Measurements from ENCODE around the gene PDCD1.
"Not testable (repeated sequence)": the region's sequence is repeated elsewhere in the genome, so short reads cannot be mapped to it uniquely, and the experiment has no call there.

The PDCD1 gene

GRCh38 chr2:241858206-241859016, at the start of gene PDCD1:
Gene PDCD1 (minus strand): TSS chr2:241858894. CDS start chr2:241858838, 56 bp downstream.
- peak; percentile 74 for DNase-seq
- Mint-ChIP-seq H3K27me3 (peaks cover 25% of the 10 kb centered on the region), H3K27ac (peak within 1 kb of the TSS; percentile 81), H3K9me3 (no peaks in the 10 kb centered on the region), H3K36me3 (no peaks in the 10 kb centered on the region), H3K4me3 (peak within 1 kb of the TSS; percentile 46), H3K4me1 (peaks cover 36% of the 10 kb centered on the region)
- CTCF ChIA-PET: no interaction called here

- H3K9me3 Mint-ChIP-seq, H3K27me3 Mint-ChIP-seq, H3K4me3 Mint-ChIP-seq, H3K36me3 Mint-ChIP-seq, H3K4me1 Mint-ChIP-seq, H3K27ac Mint-ChIP-seq, DNase-seq, CTCF ChIA-PET: not testable (repeated sequence)
Measured at GRCh38 chr2:241907831-241908230, 49.1 kb upstream of the PDCD1 start.

GRCh38 chr2:241906826-241907570, 48.3 kb upstream of the PDCD1 start:
- CTCF ChIA-PET: no interaction called here

GRCh38 chr2:241906378-241906770, 47.7 kb upstream of the PDCD1 start:
- H3K4me1 Mint-ChIP-seq, CTCF ChIA-PET, H3K9me3 Mint-ChIP-seq, H3K4me3 Mint-ChIP-seq, H3K36me3 Mint-ChIP-seq, H3K27me3 Mint-ChIP-seq, H3K27ac Mint-ChIP-seq, DNase-seq: not testable (repeated sequence)

More at GRCh38 chr2:241906826-241907570, 48.3 kb upstream of the PDCD1 start:
- Mint-ChIP-seq H3K4me1 (no peaks in the 10 kb centered on the region), H3K36me3 (peaks cover 2% of the 10 kb centered on the region), H3K9me3 (no peaks in the 10 kb centered on the region), H3K4me3 (no peak overlapping the region), H3K27me3 (peaks cover 2% of the 10 kb centered on the region), H3K27ac (no peak overlapping the region)
- DNase-seq: no peak

- H3K27me3 Mint-ChIP-seq: peaks cover 14% of the 10 kb centered on the region
- no peak for DNase-seq
- CTCF ChIA-PET: no interaction called here
- peaks cover 2% of the 10 kb centered on the region for H3K4me1 Mint-ChIP-seq
- H3K27ac Mint-ChIP-seq: no peak overlapping the region
- no peak overlapping the region for H3K4me3 Mint-ChIP-seq
- no peaks in the 10 kb centered on the region for H3K36me3 Mint-ChIP-seq
- H3K9me3 Mint-ChIP-seq: no peaks in the 10 kb centered on the region
Measured at GRCh38 chr2:241905716-241906377, 47.2 kb upstream of the PDCD1 start.

- DNase-seq: no peak
- CTCF ChIA-PET: no interaction called here
- H3K4me3 Mint-ChIP-seq: no peak overlapping the region
- H3K9me3 Mint-ChIP-seq: no peaks in the 10 kb centered on the region
- H3K27ac Mint-ChIP-seq: no peak overlapping the region
- H3K4me1 Mint-ChIP-seq: peaks cover 2% of the 10 kb centered on the region
- peaks cover 15% of the 10 kb centered on the region for H3K27me3 Mint-ChIP-seq
- no peaks in the 10 kb centered on the region for H3K36me3 Mint-ChIP-seq
Measured at GRCh38 chr2:241904791-241905710, 46.4 kb upstream of the PDCD1 start.

- no peak for DNase-seq
- no peaks in the 10 kb centered on the region for H3K36me3 Mint-ChIP-seq
- CTCF ChIA-PET: no interaction called here
- H3K4me1 Mint-ChIP-seq: peaks cover 2% of the 10 kb centered on the region
- H3K27ac Mint-ChIP-seq: no peak overlapping the region
- no peak overlapping the region for H3K4me3 Mint-ChIP-seq
- H3K27me3 Mint-ChIP-seq: peaks cover 15% of the 10 kb centered on the region
- H3K9me3 Mint-ChIP-seq: no peaks in the 10 kb centered on the region
Measured at GRCh38 chr2:241904011-241904718, 45.5 kb upstream of the PDCD1 start.

GRCh38 chr2:241903121-241904010, 44.7 kb upstream of the PDCD1 start:
- no peak for DNase-seq
- Mint-ChIP-seq H3K27ac (no peak overlapping the region), H3K4me1 (peaks cover 2% of the 10 kb centered on the region), H3K27me3 (peaks cover 15% of the 10 kb centered on the region), H3K36me3 (no peaks in the 10 kb centered on the region), H3K9me3 (no peaks in the 10 kb centered on the region), H3K4me3 (no peak overlapping the region)
- CTCF ChIA-PET: no interaction called here

- H3K4me1 Mint-ChIP-seq: peaks cover 2% of the 10 kb centered on the region
- no peak overlapping the region for H3K27ac Mint-ChIP-seq
- H3K27me3 Mint-ChIP-seq: peaks cover 15% of the 10 kb centered on the region
- no peak for DNase-seq
- H3K9me3 Mint-ChIP-seq: no peaks in the 10 kb centered on the region
- no peak overlapping the region for H3K4me3 Mint-ChIP-seq
- H3K36me3 Mint-ChIP-seq: no peaks in the 10 kb centered on the region
- CTCF ChIA-PET: no interaction called here
Measured at GRCh38 chr2:241902357-241902991, 43.8 kb upstream of the PDCD1 start.

- Mint-ChIP-seq H3K27ac (no peak overlapping the region), H3K36me3 (no peaks in the 10 kb centered on the region), H3K9me3 (no peaks in the 10 kb centered on the region), H3K4me1 (peaks cover 2% of the 10 kb centered on the region), H3K27me3 (peaks cover 15% of the 10 kb centered on the region), H3K4me3 (no peak overlapping the region)
- DNase-seq: no peak
- CTCF ChIA-PET: no interaction called here
Measured at GRCh38 chr2:241901500-241902351, 43.0 kb upstream of the PDCD1 start.

- peaks cover 2% of the 10 kb centered on the region for H3K36me3 Mint-ChIP-seq
- DNase-seq: no peak
- peaks cover 2% of the 10 kb centered on the region for H3K4me1 Mint-ChIP-seq
- H3K27ac Mint-ChIP-seq: no peak overlapping the region
- CTCF ChIA-PET: no interaction called here
- peaks cover 15% of the 10 kb centered on the region for H3K27me3 Mint-ChIP-seq
- H3K9me3 Mint-ChIP-seq: peaks cover 2% of the 10 kb centered on the region
- H3K4me3 Mint-ChIP-seq: no peak overlapping the region
Measured at GRCh38 chr2:241901018-241901380, 42.3 kb upstream of the PDCD1 start.

Measured in activated naive CD4-positive, alpha-beta T cell treated with anti-CD3 and anti-CD28 coated beads, Interleukin-2, amount 10 ng/mL, durations not matched to agents 7 days and 5 days (primary cell).